Brain microvascular endothelial cell (primary cell): ENCODE results near the gene SOCS7.

Experiments
- DNase-seq: peaks from one replicate; pipeline ENCODE4 v3.0.0-alpha.2; 2020
- H3K27ac ChIP-seq: fragments of 250-450 bp; sonication (Bioruptor Pico); 2 replicates; pipeline ENCODE4 v1.5.1; 2020; ENCODE audit warnings: mild to moderate bottlenecking, moderate library complexity
- H3K27me3 ChIP-seq: fragments of 250-450 bp; sonication (Bioruptor Pico); replicated peaks from 2 replicates; pipeline ENCODE4 v1.5.1; 2020; ENCODE audit warnings: mild to moderate bottlenecking
- H3K36me3 ChIP-seq: fragments of 250-450 bp; sonication (Bioruptor Pico); replicated peaks from 2 replicates; pipeline ENCODE4 v1.5.1; 2020; ENCODE audit warnings: mild to moderate bottlenecking
- H3K4me3 ChIP-seq: 2 replicates; pipeline ENCODE4 v1.5.1; 2011; ENCODE audit warnings: low read depth, mild to moderate bottlenecking, control low read depth, low read length, moderate library complexity
- in situ Hi-C: cut with HindIII; loops from 2 replicates; pipeline ENCODE4 v1.10.0; 2017; ENCODE audit warnings: low sequenced_read_pairs, low pct_ligation_motif_present
- TF ChIP-seq, protein P1 (sequence below): IDR thresholded peaks from 2 replicates; pipeline ENCODE4 v1.5.1; 2011; ENCODE audit warnings: low read depth, mild to moderate bottlenecking, moderate library complexity, low read length, control low read depth, inconsistent platforms; ENCODE audit errors: missing control alignments

SOCS7 gene

DNA sequence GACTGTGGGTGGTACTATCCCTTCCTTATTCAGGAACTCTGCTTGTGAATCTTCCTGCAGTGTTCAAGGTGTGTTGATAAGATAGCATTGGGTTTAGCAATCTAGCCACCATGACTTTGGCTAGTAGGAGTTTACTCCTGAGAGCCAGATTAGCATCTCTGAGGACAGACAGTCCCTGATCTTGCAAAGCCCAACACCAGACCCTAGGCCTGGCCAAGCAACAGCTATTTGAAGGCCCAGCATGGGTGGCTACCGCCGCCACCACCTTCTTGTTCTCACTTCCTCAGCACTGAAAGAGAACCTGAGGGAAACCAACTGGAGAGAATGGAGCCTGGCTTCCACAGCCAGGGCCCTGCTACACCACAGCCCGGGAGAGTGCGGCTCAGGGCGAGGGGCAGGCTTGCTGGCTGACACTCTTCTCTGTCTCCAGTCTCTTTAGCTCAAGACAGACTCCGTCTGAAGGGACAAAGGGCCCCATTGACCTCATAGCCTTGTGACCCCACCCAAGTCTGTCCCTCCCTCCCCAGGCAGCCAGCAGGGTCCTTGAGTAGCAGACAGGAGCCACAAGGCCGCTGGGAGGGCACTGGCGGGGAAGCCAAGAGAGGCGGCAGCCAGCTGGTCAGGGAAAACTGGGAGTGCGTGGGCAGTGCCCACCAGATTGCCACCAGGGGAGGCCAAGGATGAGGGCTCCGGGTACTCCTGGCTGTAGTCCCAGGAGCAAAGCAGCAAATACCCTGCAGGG, 65.7 kb downstream of the SOCS7 start:
- no peaks in the 10 kb centered on the region for H3K36me3 ChIP-seq
- H3K27ac ChIP-seq: no peak overlapping the region
- TF ChIP-seq, protein P1, sequence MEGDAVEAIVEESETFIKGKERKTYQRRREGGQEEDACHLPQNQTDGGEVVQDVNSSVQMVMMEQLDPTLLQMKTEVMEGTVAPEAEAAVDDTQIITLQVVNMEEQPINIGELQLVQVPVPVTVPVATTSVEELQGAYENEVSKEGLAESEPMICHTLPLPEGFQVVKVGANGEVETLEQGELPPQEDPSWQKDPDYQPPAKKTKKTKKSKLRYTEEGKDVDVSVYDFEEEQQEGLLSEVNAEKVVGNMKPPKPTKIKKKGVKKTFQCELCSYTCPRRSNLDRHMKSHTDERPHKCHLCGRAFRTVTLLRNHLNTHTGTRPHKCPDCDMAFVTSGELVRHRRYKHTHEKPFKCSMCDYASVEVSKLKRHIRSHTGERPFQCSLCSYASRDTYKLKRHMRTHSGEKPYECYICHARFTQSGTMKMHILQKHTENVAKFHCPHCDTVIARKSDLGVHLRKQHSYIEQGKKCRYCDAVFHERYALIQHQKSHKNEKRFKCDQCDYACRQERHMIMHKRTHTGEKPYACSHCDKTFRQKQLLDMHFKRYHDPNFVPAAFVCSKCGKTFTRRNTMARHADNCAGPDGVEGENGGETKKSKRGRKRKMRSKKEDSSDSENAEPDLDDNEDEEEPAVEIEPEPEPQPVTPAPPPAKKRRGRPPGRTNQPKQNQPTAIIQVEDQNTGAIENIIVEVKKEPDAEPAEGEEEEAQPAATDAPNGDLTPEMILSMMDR: no peak
- peaks cover 14% of the 10 kb centered on the region for H3K27me3 ChIP-seq
- H3K4me3 ChIP-seq: no peak overlapping the region
- in situ Hi-C loops: no loop called here
- no peak for DNase-seq

DNA sequence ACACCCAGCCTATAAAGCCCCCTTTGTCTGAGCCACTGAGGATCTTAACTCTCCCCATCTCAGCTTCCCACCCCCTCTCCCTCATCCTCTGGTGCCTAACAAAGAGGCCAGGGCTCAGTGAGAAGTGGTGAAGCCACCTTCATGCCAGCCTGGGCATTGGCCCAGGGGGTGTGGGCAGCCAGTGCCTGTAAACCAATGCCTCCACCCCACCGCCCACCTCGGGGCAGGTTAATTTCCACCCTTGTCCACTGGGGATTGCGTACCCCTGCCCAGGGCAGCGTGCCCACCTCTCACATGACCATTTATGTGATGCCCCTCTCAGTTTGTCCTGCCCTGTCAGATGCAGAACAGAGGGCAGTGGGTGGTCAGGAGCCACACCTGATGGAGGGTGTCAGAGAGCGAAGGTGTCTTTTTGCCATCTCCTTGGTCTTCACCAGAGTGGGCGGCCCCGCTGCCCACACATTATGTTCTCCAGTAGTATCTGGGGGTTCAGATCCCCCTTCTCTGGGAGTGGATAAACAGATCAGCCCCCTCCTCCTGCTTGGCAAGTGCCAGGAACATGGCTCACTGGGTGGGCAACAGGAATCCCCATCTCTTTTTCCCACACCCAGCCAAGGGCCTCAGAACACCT, 66.5 kb downstream of the SOCS7 start:
- Histone ChIP-seq H3K4me3 (no peak overlapping the region), H3K27ac (no peak overlapping the region), H3K36me3 (no peaks in the 10 kb centered on the region), H3K27me3 (peaks cover 14% of the 10 kb centered on the region)
- in situ Hi-C loops: no loop called here
- TF ChIP-seq, protein P1: no peak
- DNase-seq: no peak

DNA sequence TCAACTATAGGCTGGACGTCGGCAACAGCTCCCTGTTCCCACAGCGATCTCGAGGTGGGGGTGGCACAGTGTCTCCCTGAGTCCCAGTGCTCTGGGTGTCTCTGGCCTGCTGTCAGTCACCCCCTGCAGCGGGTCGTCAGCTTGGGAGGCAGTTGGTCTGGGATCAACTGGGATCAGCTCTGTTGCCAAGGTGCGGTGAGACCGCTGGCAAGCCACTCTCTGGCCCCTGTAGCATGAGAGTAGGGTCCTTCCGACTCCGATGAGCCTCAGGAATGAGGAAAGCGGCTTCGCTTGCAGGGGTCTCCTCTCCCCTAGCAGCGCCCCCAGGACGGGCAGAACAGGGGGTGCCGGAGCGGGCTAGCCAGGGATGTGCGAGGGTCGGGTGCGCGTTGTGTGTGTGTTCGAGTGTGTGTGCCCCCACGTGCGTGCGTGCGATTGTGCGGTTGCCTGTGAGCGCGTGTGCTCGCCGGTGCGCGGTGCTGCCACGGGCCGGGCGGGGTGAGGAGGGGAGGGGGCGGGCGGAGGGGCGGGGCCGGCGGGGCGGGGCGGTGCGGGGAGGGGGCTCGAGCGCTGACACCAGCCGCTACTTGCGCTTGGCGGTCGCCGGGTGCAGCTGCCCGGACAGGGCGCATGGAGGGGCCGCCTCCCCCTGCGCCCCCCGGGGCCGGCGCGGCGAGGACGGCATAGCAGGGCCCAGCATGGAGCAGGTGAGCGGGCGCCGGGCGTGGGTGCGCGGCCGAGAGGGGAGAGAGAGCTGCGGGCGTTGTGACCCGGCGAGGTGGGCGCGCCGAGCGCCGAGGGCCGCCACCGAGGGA, 67.3 kb downstream of the SOCS7 start:
- H3K36me3 ChIP-seq: no peaks in the 10 kb centered on the region
- TF ChIP-seq, protein P1: no peak
- in situ Hi-C loops: no loop called here
- DNase-seq: no peak
- H3K4me3 ChIP-seq: peak overlapping the region; percentile 30
- peaks cover 14% of the 10 kb centered on the region for H3K27me3 ChIP-seq
- no peak overlapping the region for H3K27ac ChIP-seq

DNA sequence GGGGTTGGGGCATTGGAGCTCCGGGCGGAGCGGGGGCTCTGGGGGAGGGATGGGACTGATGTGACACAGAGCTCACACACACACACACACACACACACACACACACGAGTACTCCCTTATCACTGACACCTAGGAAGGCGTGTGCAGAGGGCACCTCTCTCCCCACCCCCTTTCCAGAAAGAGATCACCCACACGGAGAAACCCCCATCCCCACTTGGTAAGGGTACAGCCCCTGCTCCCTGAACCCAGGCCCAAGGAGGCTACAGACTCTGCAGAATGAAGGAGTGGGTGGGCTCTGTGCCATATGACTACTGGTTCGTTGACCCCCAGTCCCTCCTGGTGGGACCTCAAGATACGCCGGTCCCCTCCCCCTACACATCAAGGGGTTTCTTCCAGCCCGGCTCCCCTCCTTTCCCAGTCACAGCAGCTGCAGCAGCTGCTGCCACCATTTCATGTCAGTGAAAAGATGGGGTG, 67.9 kb downstream of the SOCS7 start:
- Histone ChIP-seq H3K36me3 (no peaks in the 10 kb centered on the region), H3K27me3 (peaks cover 14% of the 10 kb centered on the region), H3K27ac (no peak overlapping the region), H3K4me3 (no peak overlapping the region)
- in situ Hi-C loops: no loop called here
- no peak for DNase-seq
- TF ChIP-seq, protein P1: no peak

DNA sequence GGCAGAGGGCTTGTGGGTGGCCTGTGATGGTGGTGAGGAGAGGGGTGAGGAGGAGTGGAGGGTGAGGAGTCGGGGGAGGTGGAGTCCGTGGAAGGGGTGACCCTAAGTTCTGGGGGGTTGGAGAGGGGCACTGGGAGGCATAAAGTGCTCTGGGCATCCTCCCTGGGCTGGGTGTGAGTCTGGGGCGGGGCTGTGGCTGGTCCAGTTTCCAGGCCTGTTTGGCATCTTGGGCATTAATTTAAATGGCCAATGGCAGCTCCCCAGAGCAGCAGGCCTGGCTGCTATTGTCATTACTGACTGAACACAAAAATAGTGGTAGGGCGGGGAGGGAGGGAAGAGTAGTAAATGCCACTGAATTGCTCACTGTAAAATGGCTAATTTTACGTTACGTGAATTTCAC, 68.9 kb downstream of the SOCS7 start:
- in situ Hi-C loops: no loop called here
- peaks cover 14% of the 10 kb centered on the region for H3K27me3 ChIP-seq
- TF ChIP-seq, protein P1: no peak
- DNase-seq: no peak
- H3K36me3 ChIP-seq: no peaks in the 10 kb centered on the region
- no peak overlapping the region for H3K4me3 ChIP-seq
- no peak overlapping the region for H3K27ac ChIP-seq
